Subcutaneous adipose tissue (tissue), 4 donors: ENCODE measurements around the gene S100P. TPM values are rescaled to one million over a fixed set of nuclear protein-coding genes. Genes with fewer than 3 reads are reported as not detected.

Source experiments
- CTCF ChIP-seq: fragments of 450-650 bp; IDR thresholded peaks from one replicate; pipeline ENCODE4 v1.5.1; 2016; ENCODE audit warnings: low read depth, mild to moderate bottlenecking, control low read depth, antibody characterized with exemption, moderate library complexity
- total RNA-seq, 4 donors: library from RNA; depleted of rRNA; stranded (reverse); fragments of >200 nt; gene quantifications; one replicate each; pipeline ENCODE4 v1.1.0, GENCODE V29; 2016

The S100P gene
- total RNA-seq, 4 donors from 2014 or later, result 3.4 TPM; not detected in 3

- no peak for TF ChIP-seq CTCF
These were observed 36.2 kb upstream of the S100P start for GRCh38 chr4:6657242-6658208.

- no peak for TF ChIP-seq CTCF
These were observed 35.5 kb upstream of the S100P start for GRCh38 chr4:6658209-6658595.

- TF ChIP-seq CTCF, result no peak
These were observed 35.0 kb upstream of the S100P start for GRCh38 chr4:6658597-6659075.

GRCh38 chr4:6659897-6660296 lies 33.8 kb upstream of the S100P start:
- TF ChIP-seq CTCF, result no peak

- no peak for TF ChIP-seq CTCF
These were observed 33.2 kb upstream of the S100P start for GRCh38 chr4:6660430-6660829.

GRCh38 chr4:6662591-6662990 lies 31.1 kb upstream of the S100P start:
- no peak for TF ChIP-seq CTCF

GRCh38 chr4:6663596-6664393 lies 29.9 kb upstream of the S100P start:
- TF ChIP-seq CTCF, result no peak
